Neural cell (in vitro differentiated cells): ENCODE results near the gene ENTPD1. TPM values are rescaled to one million over a fixed set of nuclear protein-coding genes. Genes with fewer than 3 reads are reported as not detected.

Experiments used
- H2AFZ ChIP-seq: fragments of 200-600, 300-800 bp; sonication (generic), shearing (Covaris generic); 2 replicates; pipeline ENCODE4 v1.6.0; 2014; ENCODE audit warnings: low read depth, mild to moderate bottlenecking, antibody characterized with exemption, low read length, moderate library complexity
- H3F3A ChIP-seq: fragments of 200-600 bp; shearing (Covaris generic); 2 replicates; pipeline ENCODE4 v1.6.1; 2016; ENCODE audit warnings: mild to moderate bottlenecking, moderate library complexity, mixed read lengths, antibody characterized with exemption, low read length; ENCODE audit not compliant: insufficient read depth, poor library complexity, severe bottlenecking
- H3K27ac ChIP-seq: fragments of 200-600, 300-800 bp; sonication (generic), shearing (Covaris generic); 2 replicates; pipeline ENCODE4 v1.5.1; 2014; ENCODE audit warnings: mild to moderate bottlenecking, low read length, moderate library complexity
- H3K27me3 ChIP-seq: fragments of 300-800, 200-600 bp; sonication (generic), shearing (Covaris generic); 2 replicates; pipeline ENCODE4 v1.6.0; 2014; ENCODE audit warnings: mild to moderate bottlenecking, low read depth, low read length, moderate library complexity; ENCODE audit not compliant: insufficient read depth
- H3K36me3 ChIP-seq: fragments of 300-800, 200-600 bp; sonication (generic), shearing (Covaris generic); 2 replicates; pipeline ENCODE4 v1.5.1; 2014; ENCODE audit warnings: mild to moderate bottlenecking, antibody characterized with exemption, low read length, moderate library complexity; ENCODE audit not compliant: insufficient read depth
- H3K4me2 ChIP-seq: fragments of 300-800, 200-600 bp; sonication (generic), shearing (Covaris generic); 2 replicates; pipeline ENCODE4 v1.6.0; 2014; ENCODE audit warnings: mild to moderate bottlenecking, low read length
- H3K4me3 ChIP-seq: fragments of 300-800, 200-600 bp; sonication (generic), shearing (Covaris generic); 2 replicates; pipeline ENCODE4 v1.5.1; 2014; ENCODE audit warnings: mild to moderate bottlenecking, low read length, moderate library complexity
- H3K79me2 ChIP-seq: fragments of 200-600 bp; shearing (Covaris generic); replicated peaks from 2 replicates; pipeline ENCODE4 v1.6.0; 2014; ENCODE audit warnings: mild to moderate bottlenecking, low read length, moderate library complexity; ENCODE audit not compliant: insufficient read depth
- H3K9ac ChIP-seq: fragments of 300-800, 200-600 bp; sonication (generic), shearing (Covaris generic); 2 replicates; pipeline ENCODE4 v1.6.1; 2016; ENCODE audit warnings: mild to moderate bottlenecking, low read length, mixed read lengths
- H3K9me2 ChIP-seq: fragments of 200-600 bp; shearing (Covaris generic); 2 replicates; pipeline ENCODE4 v1.6.1; 2016; ENCODE audit warnings: mild to moderate bottlenecking, low read length, mixed read lengths; ENCODE audit not compliant: insufficient read depth
- H3K9me3 ChIP-seq: fragments of 200-600, 300-800 bp; sonication (generic), shearing (Covaris generic); 2 replicates; pipeline ENCODE4 v1.6.1; 2016; ENCODE audit warnings: mild to moderate bottlenecking, mixed run types, low read length, moderate library complexity, mixed read lengths
- H4K20me1 ChIP-seq: fragments of 200-600 bp; shearing (Covaris generic); 2 replicates; pipeline ENCODE4 v1.6.1; 2016; ENCODE audit warnings: mild to moderate bottlenecking, mixed run types; ENCODE audit not compliant: insufficient read depth
- CTCF ChIP-seq: fragments of 450-650 bp; IDR thresholded peaks from 2 replicates; pipeline ENCODE4 v1.5.1; 2014; ENCODE audit warnings: antibody characterized with exemption, mild to moderate bottlenecking, moderate library complexity; ENCODE audit not compliant: poor library complexity, severe bottlenecking
- EP300 ChIP-seq: fragments of 450-650 bp; conservative IDR thresholded peaks from 2 replicates; pipeline ENCODE4 v1.6.1; 2014; ENCODE audit warnings: antibody characterized with exemption, mild to moderate bottlenecking, moderate library complexity; ENCODE audit not compliant: poor library complexity, severe bottlenecking
- EZH2 ChIP-seq: fragments of 200-600, 300-800 bp; shearing (Covaris generic), sonication (generic); IDR thresholded peaks from 2 replicates; pipeline ENCODE4 v1.6.1; 2014; ENCODE audit warnings: antibody characterized with exemption, low read length, borderline replicate concordance, mild to moderate bottlenecking; ENCODE audit not compliant: insufficient read depth, poor library complexity, severe bottlenecking
- MXI1 ChIP-seq: fragments of 450-650 bp; conservative IDR thresholded peaks from 2 replicates; pipeline ENCODE4 v1.6.1; 2014; ENCODE audit warnings: antibody characterized with exemption, mild to moderate bottlenecking; ENCODE audit not compliant: poor library complexity, severe bottlenecking
- POLR2AphosphoS5 ChIP-seq: IDR thresholded peaks from 2 replicates; pipeline ENCODE4 v1.6.1; 2012
- RAD21 ChIP-seq: fragments of 450-650 bp; conservative IDR thresholded peaks from 2 replicates; pipeline ENCODE4 v1.6.1; 2014; ENCODE audit warnings: antibody characterized with exemption, mild to moderate bottlenecking, moderate library complexity
- REST ChIP-seq: IDR thresholded peaks from 2 replicates; pipeline ENCODE4 v1.6.1; 2012; ENCODE audit warnings: borderline replicate concordance
- SMC3 ChIP-seq: fragments of 450-650 bp; conservative IDR thresholded peaks from 2 replicates; pipeline ENCODE4 v1.6.1; 2014; ENCODE audit warnings: antibody characterized with exemption, mild to moderate bottlenecking, moderate library complexity; ENCODE audit not compliant: poor library complexity
- TAF1 ChIP-seq: IDR thresholded peaks from 2 replicates; pipeline ENCODE4 v1.6.1; 2012; ENCODE audit warnings: low read depth
- polyA plus RNA-seq: library from polyadenylated mRNA; depleted of rRNA; stranded (reverse); fragments of >200 nt; gene quantifications from 2 replicates; pipeline ENCODE4 v1.2.3, GENCODE V29; 2014

Gene ENTPD1
- polyA plus RNA-seq, 1 donor from 2014 or later: 0.57 TPM

- Histone ChIP-seq H3F3A (no peaks in the 10 kb centered on the region), H3K4me2 (no peak overlapping the region), H3K27ac (no peak overlapping the region), H3K9ac (no peak overlapping the region), H2AFZ (no peak overlapping the region), H3K27me3 (no peaks in the 10 kb centered on the region), H3K4me3 (no peak overlapping the region), H3K9me2 (no peaks in the 10 kb centered on the region), H3K9me3 (no peaks in the 10 kb centered on the region), H3K79me2 (no peaks in the 10 kb centered on the region), H3K36me3 (no peaks in the 10 kb centered on the region), H4K20me1 (no peaks in the 10 kb centered on the region)
- TF ChIP-seq EP300 (no peak), MXI1 (no peak), SMC3 (no peak), RAD21 (no peak), REST (no peak), TAF1 (no peak), CTCF (no peak), EZH2 (no peak), POLR2AphosphoS5 (no peak)
Measured at GRCh38 chr10:95809370-95810197, 53.6 kb downstream of the ENTPD1 start.

DNA sequence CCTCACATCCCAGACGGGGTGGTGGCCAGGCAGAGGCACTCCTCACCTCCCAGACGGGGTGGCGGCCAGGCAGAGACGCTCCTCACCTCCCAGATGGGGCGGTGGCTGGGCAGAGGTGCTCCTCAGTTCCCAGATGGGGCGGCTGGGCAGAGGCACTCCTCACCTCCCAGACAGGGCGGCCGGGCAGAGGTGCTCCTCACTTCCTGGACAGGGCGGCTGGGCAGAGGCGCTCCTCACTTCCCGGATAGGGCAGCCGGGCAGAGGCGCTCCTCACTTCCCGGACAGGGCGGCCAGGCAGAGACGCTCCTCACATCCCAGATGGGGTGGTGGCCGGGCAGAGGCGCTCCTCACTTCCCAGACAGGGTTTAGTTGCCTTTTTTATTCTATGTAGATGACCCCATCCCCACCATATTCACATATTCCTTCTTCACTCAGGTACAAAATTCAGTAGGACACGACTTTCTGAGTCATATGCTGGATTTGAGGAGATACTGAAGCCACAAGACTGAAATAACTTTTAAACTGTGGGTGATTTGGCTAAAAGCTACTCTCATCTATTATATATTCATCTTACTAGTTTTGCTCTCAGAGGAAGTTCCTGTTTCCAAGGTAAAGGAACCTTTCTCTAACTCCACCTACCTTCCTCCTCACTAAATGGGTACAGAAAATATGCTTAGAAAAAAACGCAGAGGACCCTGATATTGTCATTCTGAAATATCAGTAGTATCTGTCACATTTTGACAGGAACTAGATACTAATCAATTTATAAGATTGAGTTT is 54.4 kb downstream of the ENTPD1 start:
- Histone ChIP-seq H3K4me2 (no peak overlapping the region), H3K9ac (no peak overlapping the region), H3F3A (no peaks in the 10 kb centered on the region), H3K27ac (no peak overlapping the region), H3K27me3 (no peaks in the 10 kb centered on the region), H3K36me3 (no peaks in the 10 kb centered on the region), H3K9me2 (no peaks in the 10 kb centered on the region), H3K79me2 (no peaks in the 10 kb centered on the region), H3K9me3 (no peaks in the 10 kb centered on the region), H4K20me1 (no peaks in the 10 kb centered on the region), H2AFZ (no peak overlapping the region), H3K4me3 (no peak overlapping the region)
- TF ChIP-seq EZH2: no peak
- TF ChIP-seq POLR2AphosphoS5: no peak
- no peak for TF ChIP-seq REST
- TF ChIP-seq SMC3: no peak
- TF ChIP-seq EP300: no peak
- TF ChIP-seq MXI1: no peak
- TF ChIP-seq RAD21: no peak
- TF ChIP-seq TAF1: no peak
- TF ChIP-seq CTCF: no peak
